Bronchial epithelial cell (primary cell): ENCODE measurements around the gene POLDIP2. TPM values are rescaled to one million over a fixed set of nuclear protein-coding genes. Genes with fewer than 3 reads are reported as not detected.
"Not testable (repeated sequence)": the region's sequence is repeated elsewhere in the genome, so short reads cannot be mapped to it uniquely, and the experiment has no call there.

Source experiments
- DNase-seq: peaks from one replicate; pipeline ENCODE4 v3.0.0-alpha.2; 2010; ENCODE audit warnings: low read depth
- FAIRE-seq: peaks from 2 replicates; lab custom pipeline; 2011; peaks lifted over from hg19 to GRCh38; lab: Jason Lieb, UNC
- H3K27me3 ChIP-seq: 2 replicates; pipeline ENCODE4 v1.5.1; 2011; ENCODE audit warnings: low read length; ENCODE audit not compliant: control insufficient read depth, insufficient read depth
- H3K36me3 ChIP-seq: 2 replicates; pipeline ENCODE4 v1.5.1; 2011; ENCODE audit warnings: low read length; ENCODE audit not compliant: control insufficient read depth, insufficient read depth
- H3K4me3 ChIP-seq: 2 replicates; pipeline ENCODE4 v1.5.1; 2011; ENCODE audit warnings: mild to moderate bottlenecking, low read depth, low read length, control low read depth
- total RNA-seq: library from RNA; depleted of rRNA; stranded (reverse); fragments of >200 nt; gene quantifications from 2 replicates; pipeline ENCODE4 v1.2.1, GENCODE V29; 2014
- TF ChIP-seq, protein P1 (sequence below): IDR thresholded peaks from 2 replicates; pipeline ENCODE4 v1.5.1; 2011; ENCODE audit warnings: mild to moderate bottlenecking, moderate library complexity, low read length, control low read depth, inconsistent platforms; ENCODE audit not compliant: insufficient read depth, severe bottlenecking

Gene POLDIP2
- total RNA-seq, 1 donor from 2014 or later, result 59.8 TPM

DNA sequence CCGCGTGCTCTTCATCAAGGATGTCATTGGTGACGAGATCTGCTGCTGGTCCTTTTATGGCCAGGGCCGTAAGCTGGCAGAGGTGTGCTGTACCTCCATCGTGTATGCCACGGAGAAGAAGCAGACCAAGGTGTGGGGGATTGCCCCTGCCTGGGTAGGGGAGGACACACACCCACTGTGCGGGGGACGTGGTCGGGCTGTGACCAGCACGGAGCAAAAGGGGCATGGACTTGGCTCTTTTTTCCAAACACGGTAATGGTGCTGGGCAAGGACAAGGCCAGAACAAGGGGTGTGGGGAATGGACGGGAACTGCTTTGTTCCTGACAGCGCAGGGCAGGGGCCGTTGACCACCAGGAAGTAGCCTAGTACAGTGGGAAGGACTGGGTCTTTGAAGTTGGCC lies 15.0 kb downstream of the POLDIP2 start:
- FAIRE-seq (peak; percentile 50), DNase-seq (no peak)
- Histone ChIP-seq H3K36me3 (peaks cover 34% of the 10 kb centered on the region), H3K4me3 (no peak overlapping the region), H3K27me3 (no peaks in the 10 kb centered on the region)
- TF ChIP-seq, protein P1, sequence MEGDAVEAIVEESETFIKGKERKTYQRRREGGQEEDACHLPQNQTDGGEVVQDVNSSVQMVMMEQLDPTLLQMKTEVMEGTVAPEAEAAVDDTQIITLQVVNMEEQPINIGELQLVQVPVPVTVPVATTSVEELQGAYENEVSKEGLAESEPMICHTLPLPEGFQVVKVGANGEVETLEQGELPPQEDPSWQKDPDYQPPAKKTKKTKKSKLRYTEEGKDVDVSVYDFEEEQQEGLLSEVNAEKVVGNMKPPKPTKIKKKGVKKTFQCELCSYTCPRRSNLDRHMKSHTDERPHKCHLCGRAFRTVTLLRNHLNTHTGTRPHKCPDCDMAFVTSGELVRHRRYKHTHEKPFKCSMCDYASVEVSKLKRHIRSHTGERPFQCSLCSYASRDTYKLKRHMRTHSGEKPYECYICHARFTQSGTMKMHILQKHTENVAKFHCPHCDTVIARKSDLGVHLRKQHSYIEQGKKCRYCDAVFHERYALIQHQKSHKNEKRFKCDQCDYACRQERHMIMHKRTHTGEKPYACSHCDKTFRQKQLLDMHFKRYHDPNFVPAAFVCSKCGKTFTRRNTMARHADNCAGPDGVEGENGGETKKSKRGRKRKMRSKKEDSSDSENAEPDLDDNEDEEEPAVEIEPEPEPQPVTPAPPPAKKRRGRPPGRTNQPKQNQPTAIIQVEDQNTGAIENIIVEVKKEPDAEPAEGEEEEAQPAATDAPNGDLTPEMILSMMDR, result no peak

DNA sequence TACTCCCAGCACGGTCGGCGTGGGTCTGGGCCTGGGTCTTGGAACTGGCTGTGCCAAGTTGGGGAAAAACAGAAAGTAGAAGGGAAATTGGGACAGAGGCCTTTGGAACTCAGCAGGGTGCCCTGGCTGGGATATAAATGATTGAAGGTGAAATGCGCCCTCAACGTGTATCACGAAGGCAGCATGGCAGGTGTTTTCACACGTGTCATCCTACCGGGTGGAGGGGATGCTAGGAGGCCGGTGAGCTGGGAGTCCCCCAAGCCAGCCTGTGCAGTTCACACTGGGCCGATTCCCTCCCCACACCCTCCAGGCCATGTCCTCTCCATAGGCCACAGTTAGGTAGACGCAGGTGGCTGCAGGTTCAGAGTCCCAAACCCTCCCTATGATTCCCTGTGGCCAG lies 15.8 kb downstream of the POLDIP2 start:
- Histone ChIP-seq H3K27me3 (no peaks in the 10 kb centered on the region), H3K36me3 (peaks cover 33% of the 10 kb centered on the region), H3K4me3 (no peak overlapping the region)
- FAIRE-seq (no peak), DNase-seq (no peak)
- TF ChIP-seq, protein P1, result no peak

- Histone ChIP-seq H3K27me3 (no peaks in the 10 kb centered on the region), H3K4me3 (no peak overlapping the region), H3K36me3 (peaks cover 30% of the 10 kb centered on the region)
- DNase-seq (no peak), FAIRE-seq (no peak)
- TF ChIP-seq, protein P1, result no peak
Measured at GRCh38 chr17:28340374-28340773, 17.0 kb downstream of the POLDIP2 start.

DNA sequence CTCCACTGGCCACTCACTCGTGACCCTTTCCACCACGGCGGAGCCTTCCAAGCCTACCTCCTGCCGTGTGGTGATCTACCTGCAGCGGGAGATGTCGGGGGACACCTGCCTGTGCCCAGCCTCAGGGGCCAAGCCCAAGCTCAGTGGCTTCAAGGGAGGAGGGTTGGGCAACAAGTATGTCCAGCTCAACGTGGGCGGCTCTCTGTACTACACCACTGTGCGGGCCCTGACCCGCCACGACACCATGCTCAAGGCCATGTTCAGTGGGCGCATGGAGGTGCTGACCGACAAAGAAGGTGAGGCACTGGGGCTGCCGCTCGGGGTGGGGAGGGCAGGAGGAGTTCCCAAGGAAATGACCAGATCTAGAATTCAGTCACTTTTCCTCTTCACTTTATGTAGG lies 17.9 kb downstream of the POLDIP2 start:
- no peaks in the 10 kb centered on the region for H3K27me3 ChIP-seq
- FAIRE-seq (no peak), DNase-seq (no peak)
- H3K36me3 ChIP-seq, result peaks cover 27% of the 10 kb centered on the region
- no peak overlapping the region for H3K4me3 ChIP-seq
- TF ChIP-seq, protein P1, result no peak

GRCh38 chr17:28338769-28339212 lies 18.5 kb downstream of the POLDIP2 start:
- not testable (repeated sequence) for FAIRE-seq, H3K4me3 ChIP-seq, H3K27me3 ChIP-seq
- H3K36me3 ChIP-seq, result peaks cover 26% of the 10 kb centered on the region
- DNase-seq, result peak; percentile 29

DNA sequence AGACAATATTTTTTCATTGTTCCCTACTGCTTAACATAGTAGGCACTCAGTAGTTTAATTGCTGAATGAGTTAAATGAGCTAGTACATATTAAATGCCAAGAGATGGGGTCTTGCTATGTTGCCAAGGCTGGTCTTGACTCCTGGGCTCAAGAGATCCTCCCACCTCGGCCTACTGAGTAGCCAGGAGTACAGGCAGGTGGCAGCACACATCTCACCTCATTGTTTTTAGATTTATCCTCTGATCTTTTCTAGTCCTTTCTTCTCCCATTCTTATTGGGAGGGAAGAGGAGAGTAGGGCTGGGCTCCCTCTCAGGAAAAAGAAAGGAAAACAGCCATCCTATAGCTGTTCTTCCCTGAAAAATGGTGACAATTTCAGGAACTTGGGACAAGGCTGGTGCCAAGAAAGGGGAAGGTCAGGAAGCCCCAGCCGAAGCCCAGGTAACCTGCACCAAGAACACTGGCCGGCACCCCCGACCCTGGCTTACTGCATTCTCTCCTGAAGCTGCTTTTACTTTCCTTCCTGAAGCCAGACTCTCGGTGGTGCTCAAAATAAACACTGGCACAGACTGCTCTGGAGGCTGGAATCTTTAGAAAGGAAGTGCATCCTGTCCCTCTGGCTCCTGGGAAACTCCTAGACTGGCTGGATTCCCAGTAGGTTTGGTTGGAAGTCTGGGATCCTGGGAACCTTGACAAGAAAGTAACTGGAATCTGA lies 19.1 kb downstream of the POLDIP2 start:
- peak; percentile 38 for DNase-seq
- Histone ChIP-seq H3K4me3 (no peak overlapping the region), H3K27me3 (no peaks in the 10 kb centered on the region), H3K36me3 (peaks cover 26% of the 10 kb centered on the region)
- TF ChIP-seq, protein P1, result no peak
- FAIRE-seq, result no peak
